ENCODE measurements around the gene ZNF827.
"Not testable (repeated sequence)": the region's sequence is repeated elsewhere in the genome, so short reads cannot be mapped to it uniquely, and the experiment has no call there.

The ZNF827 gene

DNA sequence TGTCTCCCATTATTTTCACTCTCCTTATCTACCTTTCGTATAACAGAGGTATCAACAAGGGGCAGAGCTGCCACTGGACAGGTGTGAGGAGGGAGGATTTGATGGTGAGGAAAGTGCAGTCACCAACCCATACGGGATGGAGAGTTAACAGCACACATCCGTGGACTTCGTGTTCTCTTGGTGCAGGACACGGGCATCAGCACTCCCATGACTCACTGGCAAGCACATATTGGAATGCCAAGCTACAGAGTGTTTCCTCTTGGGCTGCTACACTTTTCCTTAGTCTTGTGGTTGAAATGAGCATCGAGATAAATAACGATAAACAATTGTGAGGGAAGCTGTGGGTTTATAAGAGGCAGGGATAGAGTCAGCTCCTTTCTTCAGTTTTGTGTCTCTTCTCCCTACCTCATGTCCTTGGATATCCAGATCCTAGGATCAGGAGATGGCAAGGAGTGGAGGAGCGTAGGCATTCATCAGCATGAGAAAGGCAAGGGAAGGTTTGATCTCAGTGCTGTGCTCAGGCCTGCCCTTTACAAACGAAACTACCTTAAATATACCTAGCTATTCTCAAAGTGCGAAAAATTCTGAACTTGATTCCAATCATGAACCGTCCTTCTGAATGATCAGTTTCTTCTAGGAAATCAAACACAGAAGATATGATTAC is 96.3 kb downstream of the ZNF827 start:
- DNase-seq: no peak
- peaks cover 7% of the 10 kb centered on the region for H3K4me1 Mint-ChIP-seq
- no peaks in the 10 kb centered on the region for H3K9me3 Mint-ChIP-seq
- no peak overlapping the region for H3K4me3 Mint-ChIP-seq
- peaks cover 83% of the 10 kb centered on the region for H3K36me3 Mint-ChIP-seq (ENCODE audit: low read depth)
- no peaks in the 10 kb centered on the region for H3K27me3 Mint-ChIP-seq (ENCODE audit: low read depth, poor library complexity)
- TF ChIP-seq, protein P1, sequence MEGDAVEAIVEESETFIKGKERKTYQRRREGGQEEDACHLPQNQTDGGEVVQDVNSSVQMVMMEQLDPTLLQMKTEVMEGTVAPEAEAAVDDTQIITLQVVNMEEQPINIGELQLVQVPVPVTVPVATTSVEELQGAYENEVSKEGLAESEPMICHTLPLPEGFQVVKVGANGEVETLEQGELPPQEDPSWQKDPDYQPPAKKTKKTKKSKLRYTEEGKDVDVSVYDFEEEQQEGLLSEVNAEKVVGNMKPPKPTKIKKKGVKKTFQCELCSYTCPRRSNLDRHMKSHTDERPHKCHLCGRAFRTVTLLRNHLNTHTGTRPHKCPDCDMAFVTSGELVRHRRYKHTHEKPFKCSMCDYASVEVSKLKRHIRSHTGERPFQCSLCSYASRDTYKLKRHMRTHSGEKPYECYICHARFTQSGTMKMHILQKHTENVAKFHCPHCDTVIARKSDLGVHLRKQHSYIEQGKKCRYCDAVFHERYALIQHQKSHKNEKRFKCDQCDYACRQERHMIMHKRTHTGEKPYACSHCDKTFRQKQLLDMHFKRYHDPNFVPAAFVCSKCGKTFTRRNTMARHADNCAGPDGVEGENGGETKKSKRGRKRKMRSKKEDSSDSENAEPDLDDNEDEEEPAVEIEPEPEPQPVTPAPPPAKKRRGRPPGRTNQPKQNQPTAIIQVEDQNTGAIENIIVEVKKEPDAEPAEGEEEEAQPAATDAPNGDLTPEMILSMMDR (IDR thresholded peaks at IDR 0.05): no peak
- peak overlapping the region; percentile 43 for H3K27ac Mint-ChIP-seq

DNA sequence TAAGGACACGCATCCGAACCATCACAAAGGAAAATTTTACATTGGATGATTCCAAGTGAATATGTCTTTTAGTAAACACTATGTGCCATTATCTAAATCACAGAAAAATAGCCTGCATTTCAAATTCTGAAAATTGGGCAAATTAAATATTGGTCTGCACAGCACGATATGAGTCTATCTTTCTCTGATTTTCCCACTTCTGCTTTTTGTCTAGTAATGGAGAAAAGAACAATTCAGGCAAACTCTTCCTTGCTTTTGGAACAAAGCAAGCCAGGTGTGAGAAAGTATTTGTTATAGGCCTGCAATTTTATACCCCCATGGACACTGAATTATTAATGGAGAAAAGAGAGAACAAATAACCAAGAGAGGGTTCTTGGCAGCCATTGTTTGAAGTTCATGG is 97.8 kb downstream of the ZNF827 start:
- Mint-ChIP-seq H3K36me3 (ENCODE audit: low read depth) (peaks cover 90% of the 10 kb centered on the region), H3K27ac (no peak overlapping the region), H3K4me3 (no peak overlapping the region), H3K9me3 (peaks cover 7% of the 10 kb centered on the region), H3K4me1 (peaks cover 5% of the 10 kb centered on the region), H3K27me3 (ENCODE audit: low read depth, poor library complexity) (no peaks in the 10 kb centered on the region)
- TF ChIP-seq, protein P1 (IDR thresholded peaks at IDR 0.05): no peak
- no peak for DNase-seq

DNA sequence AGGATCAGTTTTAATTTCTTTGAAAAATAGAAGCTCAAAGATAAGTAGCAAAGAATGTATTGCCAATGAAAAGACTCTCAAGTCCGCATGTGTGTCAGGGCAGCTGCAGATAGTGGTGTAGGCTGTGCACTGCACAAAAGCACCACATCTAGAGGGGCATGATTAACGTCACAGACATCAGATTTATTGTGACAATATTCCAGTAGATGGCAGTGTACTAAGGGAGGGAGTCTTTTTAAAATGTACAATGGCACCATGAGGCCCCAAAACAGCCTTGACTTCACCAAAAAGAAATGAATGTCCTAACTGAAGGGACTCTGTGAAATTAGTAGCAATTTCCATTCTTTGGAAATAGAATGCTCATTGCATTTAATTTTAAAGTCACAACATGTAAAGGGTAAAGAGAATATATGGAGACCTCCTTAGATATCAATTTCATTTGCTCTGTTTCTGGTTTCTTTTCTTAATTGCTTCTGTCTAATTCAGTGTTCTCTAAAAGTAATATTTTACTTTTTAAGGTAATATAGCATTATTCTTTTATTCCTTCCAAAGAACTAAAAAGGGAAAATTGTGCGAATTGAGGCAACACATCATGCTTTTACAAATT is 98.4 kb downstream of the ZNF827 start:
- TF ChIP-seq, protein P1 (IDR thresholded peaks at IDR 0.05): no peak
- Mint-ChIP-seq H3K27me3 (ENCODE audit: low read depth, poor library complexity) (no peaks in the 10 kb centered on the region), H3K27ac (no peak overlapping the region), H3K4me1 (peaks cover 5% of the 10 kb centered on the region), H3K36me3 (ENCODE audit: low read depth) (peaks cover 90% of the 10 kb centered on the region), H3K4me3 (no peak overlapping the region), H3K9me3 (peaks cover 9% of the 10 kb centered on the region)
- DNase-seq: no peak

DNA sequence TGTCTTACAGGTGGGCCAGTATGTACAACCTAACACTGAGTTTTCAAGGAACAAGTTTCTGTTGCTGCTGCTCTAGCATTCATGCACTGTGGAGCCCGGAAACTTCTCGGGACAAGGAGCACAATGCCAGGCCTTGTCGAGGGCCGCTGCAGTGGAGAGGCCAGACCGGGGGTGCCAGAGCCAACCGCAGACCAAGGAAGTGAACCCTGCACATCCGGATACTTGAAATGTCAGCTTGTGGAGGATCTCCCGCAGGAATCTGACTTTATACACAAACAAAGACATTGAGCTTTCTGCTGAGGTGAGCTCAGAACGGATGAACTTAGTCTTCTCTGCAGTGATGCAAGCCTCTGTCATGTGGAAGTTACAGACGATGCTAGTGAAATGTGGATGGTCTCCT is 99.5 kb downstream of the ZNF827 start:
- Mint-ChIP-seq H3K4me3 (no peak overlapping the region), H3K36me3 (ENCODE audit: low read depth) (peaks cover 92% of the 10 kb centered on the region), H3K27me3 (ENCODE audit: low read depth, poor library complexity) (no peaks in the 10 kb centered on the region), H3K27ac (no peak overlapping the region), H3K9me3 (peaks cover 18% of the 10 kb centered on the region), H3K4me1 (peaks cover 5% of the 10 kb centered on the region)
- DNase-seq: no peak
- TF ChIP-seq, protein P1 (IDR thresholded peaks at IDR 0.05): no peak

DNA sequence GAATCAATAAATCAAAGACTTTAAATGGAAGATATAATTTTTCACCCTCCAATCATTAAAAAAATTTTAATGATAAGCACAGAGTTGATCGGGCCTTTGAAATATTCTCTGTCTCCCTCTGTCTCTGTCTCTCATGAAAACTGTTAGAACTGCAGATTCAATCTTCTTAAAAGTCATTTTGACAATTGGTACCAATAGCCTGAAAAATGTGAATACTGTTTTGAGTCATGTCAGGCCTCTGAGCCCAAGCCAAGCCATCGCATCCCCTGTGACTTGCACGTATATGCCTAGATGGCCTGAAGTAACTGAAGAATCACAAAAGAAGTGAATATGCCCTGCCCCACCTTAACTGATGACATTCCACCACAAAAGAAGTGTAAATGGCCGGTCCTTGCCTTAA is 106.2 kb downstream of the ZNF827 start:
- not testable (repeated sequence) for DNase-seq; H3K4me1 Mint-ChIP-seq; H3K27ac Mint-ChIP-seq; H3K27me3 Mint-ChIP-seq (ENCODE audit: low read depth, poor library complexity); H3K4me3 Mint-ChIP-seq
- Mint-ChIP-seq H3K36me3 (ENCODE audit: low read depth) (peaks cover 85% of the 10 kb centered on the region), H3K9me3 (peaks cover 36% of the 10 kb centered on the region)

DNA sequence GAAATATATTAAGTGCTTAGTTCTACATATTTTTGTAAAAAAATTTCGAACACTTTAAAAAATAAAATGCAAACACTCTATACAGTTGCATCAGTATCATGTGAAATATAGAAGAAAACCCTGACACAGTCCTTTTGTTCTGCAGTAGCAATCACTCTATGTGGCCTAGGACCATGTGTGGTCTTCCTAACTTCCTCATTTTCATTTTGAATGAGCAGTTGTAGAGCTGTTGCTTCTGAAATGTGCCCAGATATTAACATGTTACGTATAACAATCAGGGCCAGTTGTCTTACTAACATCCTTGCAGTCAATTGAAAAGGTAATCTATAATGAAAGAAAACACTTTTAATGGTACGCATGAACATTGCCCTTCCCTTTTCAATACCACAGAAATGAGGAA is 107.9 kb downstream of the ZNF827 start:
- Mint-ChIP-seq H3K27me3 (ENCODE audit: low read depth, poor library complexity) (no peaks in the 10 kb centered on the region), H3K27ac (no peak overlapping the region), H3K36me3 (ENCODE audit: low read depth) (peaks cover 80% of the 10 kb centered on the region), H3K9me3 (peaks cover 29% of the 10 kb centered on the region), H3K4me1 (peaks cover 9% of the 10 kb centered on the region), H3K4me3 (no peak overlapping the region)
- DNase-seq: no peak
- TF ChIP-seq, protein P1 (IDR thresholded peaks at IDR 0.05): no peak
